Measurements from ENCODE around the gene ZBTB12. TPM values are rescaled to one million over a fixed set of nuclear protein-coding genes. Genes with fewer than 3 reads are reported as not detected.
"Not testable (repeated sequence)": the region's sequence is repeated elsewhere in the genome, so short reads cannot be mapped to it uniquely, and the experiment has no call there.

The ZBTB12 gene
- total RNA-seq, 1 donor, result 0.21 TPM

- Histone ChIP-seq H3K4me3 (ENCODE audit: low read length) (peak overlapping the region; percentile 79), H3K27me3 (ENCODE audit: insufficient read depth, low read length) (no peaks in the 10 kb centered on the region), H3K9me3 (ENCODE audit: low read depth, low read length) (no peaks in the 10 kb centered on the region), H3K4me1 (ENCODE audit: insufficient read depth, low read length) (peaks cover 29% of the 10 kb centered on the region)
Observed at GRCh38 chr6:31861919-31862343, 40.0 kb downstream of the ZBTB12 start.

GRCh38 chr6:31861150-31861549 lies 40.7 kb downstream of the ZBTB12 start:
- no peak overlapping the region for H3K4me3 ChIP-seq (ENCODE audit: low read length)
- no peaks in the 10 kb centered on the region for H3K9me3 ChIP-seq (ENCODE audit: low read depth, low read length)
- H3K4me1 ChIP-seq (ENCODE audit: insufficient read depth, low read length), result peaks cover 29% of the 10 kb centered on the region
- H3K27me3 ChIP-seq (ENCODE audit: insufficient read depth, low read length), result no peaks in the 10 kb centered on the region

- Histone ChIP-seq H3K27me3 (ENCODE audit: insufficient read depth, low read length) (no peaks in the 10 kb centered on the region), H3K4me1 (ENCODE audit: insufficient read depth, low read length) (peaks cover 29% of the 10 kb centered on the region), H3K4me3 (ENCODE audit: low read length) (no peak overlapping the region), H3K9me3 (ENCODE audit: low read depth, low read length) (no peaks in the 10 kb centered on the region)
Observed at GRCh38 chr6:31860349-31860748, 41.5 kb downstream of the ZBTB12 start.

- no peaks in the 10 kb centered on the region for H3K27me3 ChIP-seq (ENCODE audit: insufficient read depth, low read length)
- no peaks in the 10 kb centered on the region for H3K9me3 ChIP-seq (ENCODE audit: low read depth, low read length)
- peaks cover 29% of the 10 kb centered on the region for H3K4me1 ChIP-seq (ENCODE audit: insufficient read depth, low read length)
- no peak overlapping the region for H3K4me3 ChIP-seq (ENCODE audit: low read length)
Observed at GRCh38 chr6:31859923-31860322, 42.0 kb downstream of the ZBTB12 start.

GRCh38 chr6:31858707-31859106 lies 43.2 kb downstream of the ZBTB12 start:
- H3K4me3 ChIP-seq (ENCODE audit: low read length), result no peak overlapping the region
- H3K4me1 ChIP-seq (ENCODE audit: insufficient read depth, low read length), result peaks cover 22% of the 10 kb centered on the region
- H3K9me3 ChIP-seq (ENCODE audit: low read depth, low read length), result no peaks in the 10 kb centered on the region
- no peaks in the 10 kb centered on the region for H3K27me3 ChIP-seq (ENCODE audit: insufficient read depth, low read length)

GRCh38 chr6:31857774-31858173 lies 44.1 kb downstream of the ZBTB12 start:
- H3K4me1 ChIP-seq (ENCODE audit: insufficient read depth, low read length), result peaks cover 15% of the 10 kb centered on the region
- H3K9me3 ChIP-seq (ENCODE audit: low read depth, low read length); H3K4me3 ChIP-seq (ENCODE audit: low read length); H3K27me3 ChIP-seq (ENCODE audit: insufficient read depth, low read length): not testable (repeated sequence)

- not testable (repeated sequence) for H3K4me1 ChIP-seq (ENCODE audit: insufficient read depth, low read length); H3K27me3 ChIP-seq (ENCODE audit: insufficient read depth, low read length); H3K4me3 ChIP-seq (ENCODE audit: low read length); H3K9me3 ChIP-seq (ENCODE audit: low read depth, low read length)
Observed at GRCh38 chr6:31851980-31852718, 49.7 kb downstream of the ZBTB12 start.

- H3K27me3 ChIP-seq (ENCODE audit: insufficient read depth, low read length), result no peaks in the 10 kb centered on the region
- H3K4me3 ChIP-seq (ENCODE audit: low read length), result no peak overlapping the region
- no peaks in the 10 kb centered on the region for H3K4me1 ChIP-seq (ENCODE audit: insufficient read depth, low read length)
- no peaks in the 10 kb centered on the region for H3K9me3 ChIP-seq (ENCODE audit: low read depth, low read length)
Observed at GRCh38 chr6:31851485-31851832, 50.4 kb downstream of the ZBTB12 start.

- no peaks in the 10 kb centered on the region for H3K27me3 ChIP-seq (ENCODE audit: insufficient read depth, low read length)
- H3K4me1 ChIP-seq (ENCODE audit: insufficient read depth, low read length), result no peaks in the 10 kb centered on the region
- no peaks in the 10 kb centered on the region for H3K9me3 ChIP-seq (ENCODE audit: low read depth, low read length)
- no peak overlapping the region for H3K4me3 ChIP-seq (ENCODE audit: low read length)
Observed at GRCh38 chr6:31850765-31851484, 51.0 kb downstream of the ZBTB12 start.

Other genes with a start within 250 kb of the ZBTB12 start
- 81.3 TPM for gene BAG6, start 249.4 kb downstream of the ZBTB12 start, total RNA-seq
- 3.0 TPM for gene APOM, start 246.2 kb downstream of the ZBTB12 start, total RNA-seq
- gene C6orf47, start 241.3 kb downstream of the ZBTB12 start, total RNA-seq, result 14.6 TPM
- 11.9 TPM for gene GPANK1, start 237.1 kb downstream of the ZBTB12 start, total RNA-seq
- 124 TPM for gene CSNK2B, start 236.0 kb downstream of the ZBTB12 start, total RNA-seq
- gene LY6G5B, start 232.1 kb downstream of the ZBTB12 start, total RNA-seq, result 9.8 TPM
- gene LY6G5C, start 221.0 kb downstream of the ZBTB12 start, total RNA-seq, result 1.2 TPM
- 36.9 TPM for gene ABHD16A, start 198.8 kb downstream of the ZBTB12 start, total RNA-seq
- 7.7 TPM for gene LY6G6F, start 195.2 kb downstream of the ZBTB12 start, total RNA-seq
- gene LY6G6D, start 186.7 kb downstream of the ZBTB12 start, total RNA-seq, result 1.0 TPM
- gene LY6G6C, start 180.3 kb downstream of the ZBTB12 start, total RNA-seq, result not detected
- 11.5 TPM for gene MPIG6B, start 178.7 kb downstream of the ZBTB12 start, total RNA-seq
- 9.8 TPM for gene DDAH2, start 172.8 kb downstream of the ZBTB12 start, total RNA-seq
- 421 TPM for gene CLIC1, start 165.6 kb downstream of the ZBTB12 start, total RNA-seq
- gene MSH5, start 162.1 kb downstream of the ZBTB12 start, total RNA-seq, result 6.1 TPM
- 0.63 TPM for gene SAPCD1, start 139.4 kb downstream of the ZBTB12 start, total RNA-seq
- gene VWA7, start 124.8 kb downstream of the ZBTB12 start, total RNA-seq, result 0.31 TPM
- gene VARS1, start 106.3 kb downstream of the ZBTB12 start, total RNA-seq, result 12.3 TPM
- gene LSM2, start 95.1 kb downstream of the ZBTB12 start, total RNA-seq, result 15.4 TPM
- 2.7 TPM for gene HSPA1L, start 86.8 kb downstream of the ZBTB12 start, total RNA-seq
- 16.6 TPM for gene HSPA1A, start 86.5 kb downstream of the ZBTB12 start, total RNA-seq
- 13.3 TPM for gene HSPA1B, start 74.3 kb downstream of the ZBTB12 start, total RNA-seq
- gene NEU1, start 39.3 kb downstream of the ZBTB12 start, total RNA-seq, result 19.4 TPM
- gene SLC44A4, start 23.1 kb downstream of the ZBTB12 start, total RNA-seq, result 0.10 TPM
- gene EHMT2, start 4.4 kb downstream of the ZBTB12 start, total RNA-seq, result 14.4 TPM
- 2.5 TPM for gene C2, start 25.6 kb upstream of the ZBTB12 start, total RNA-seq
- gene CFB, start 44.0 kb upstream of the ZBTB12 start, total RNA-seq, result 3.1 TPM
- 47.8 TPM for gene NELFE, start 56.9 kb upstream of the ZBTB12 start, total RNA-seq
- gene SKIC2, start 57.1 kb upstream of the ZBTB12 start, total RNA-seq, result 44.8 TPM
- 16.1 TPM for gene DXO, start 70.1 kb upstream of the ZBTB12 start, total RNA-seq
- 0.94 TPM for gene C4A, start 80.0 kb upstream of the ZBTB12 start, total RNA-seq
- gene C4B, start 112.7 kb upstream of the ZBTB12 start, total RNA-seq, result 1.0 TPM
- not detected for gene CYP21A2, start 136.3 kb upstream of the ZBTB12 start, total RNA-seq
- 2.8 TPM for gene TNXB, start 207.3 kb upstream of the ZBTB12 start, total RNA-seq
- 32.0 TPM for gene ATF6B, start 226.2 kb upstream of the ZBTB12 start, total RNA-seq
- gene FKBPL, start 228.2 kb upstream of the ZBTB12 start, total RNA-seq, result 1.2 TPM
- 0.42 TPM for gene PRRT1, start 249.9 kb upstream of the ZBTB12 start, total RNA-seq